Gastroesophageal sphincter (tissue), 3 donors: ENCODE results near the gene ERC1.

Experiments used
- CTCF ChIP-seq, 4 experiments: fragments of 200-600 bp in 2 of 4; fragments of 450-650 bp in 2 of 4; sonication (generic) in 1 of 4; IDR thresholded peaks; one replicate each; pipeline ENCODE4 v1.5.1; 2017 to 2019; ENCODE audit warnings: antibody characterized with exemption in 4 of 4, mild to moderate bottlenecking in 2 of 4, moderate library complexity in 2 of 4
- POLR2A ChIP-seq, 2 donors: fragments of 450-650 bp; IDR thresholded peaks; one replicate each; pipeline ENCODE4 v1.6.1; 2017; ENCODE audit warnings: antibody characterized with exemption in 2 of 2, mild to moderate bottlenecking in 2 of 2, moderate library complexity in 1 of 2
- POLR2AphosphoS5 ChIP-seq: sonication (generic); formaldehyde crosslinking; IDR thresholded peaks from one replicate; pipeline ENCODE4 v1.6.1; 2017; ENCODE audit warnings: antibody characterized with exemption

- TF ChIP-seq POLR2A (IDR thresholded peaks at IDR 0.05) (no peak), POLR2AphosphoS5 (no peak), CTCF (IDR thresholded peaks at IDR 0.05) (no peak)
These were observed 502.9 kb downstream of the ERC1 start for GRCh38 chr12:1493781-1494565.
